Posterior cingulate gyrus (tissue), 11 donors: ENCODE measurements around the gene SLC35B2.

ENCODE experiments used
- DNase-seq, 10 donors: peaks; one replicate each; pipeline versions ENCODE4 v3.0.0 to v3.0.0-alpha.2; 2020 to 2021; ENCODE audit warnings: mixed read lengths in 3 of 10
- intact Hi-C: fragments of 100-400 bp; cut with DNase I; formaldehyde crosslinking; loops from one replicate; pipeline ENCODE4 v1.15.1; 2023

SLC35B2 gene, protein sequence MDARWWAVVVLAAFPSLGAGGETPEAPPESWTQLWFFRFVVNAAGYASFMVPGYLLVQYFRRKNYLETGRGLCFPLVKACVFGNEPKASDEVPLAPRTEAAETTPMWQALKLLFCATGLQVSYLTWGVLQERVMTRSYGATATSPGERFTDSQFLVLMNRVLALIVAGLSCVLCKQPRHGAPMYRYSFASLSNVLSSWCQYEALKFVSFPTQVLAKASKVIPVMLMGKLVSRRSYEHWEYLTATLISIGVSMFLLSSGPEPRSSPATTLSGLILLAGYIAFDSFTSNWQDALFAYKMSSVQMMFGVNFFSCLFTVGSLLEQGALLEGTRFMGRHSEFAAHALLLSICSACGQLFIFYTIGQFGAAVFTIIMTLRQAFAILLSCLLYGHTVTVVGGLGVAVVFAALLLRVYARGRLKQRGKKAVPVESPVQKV

DNA sequence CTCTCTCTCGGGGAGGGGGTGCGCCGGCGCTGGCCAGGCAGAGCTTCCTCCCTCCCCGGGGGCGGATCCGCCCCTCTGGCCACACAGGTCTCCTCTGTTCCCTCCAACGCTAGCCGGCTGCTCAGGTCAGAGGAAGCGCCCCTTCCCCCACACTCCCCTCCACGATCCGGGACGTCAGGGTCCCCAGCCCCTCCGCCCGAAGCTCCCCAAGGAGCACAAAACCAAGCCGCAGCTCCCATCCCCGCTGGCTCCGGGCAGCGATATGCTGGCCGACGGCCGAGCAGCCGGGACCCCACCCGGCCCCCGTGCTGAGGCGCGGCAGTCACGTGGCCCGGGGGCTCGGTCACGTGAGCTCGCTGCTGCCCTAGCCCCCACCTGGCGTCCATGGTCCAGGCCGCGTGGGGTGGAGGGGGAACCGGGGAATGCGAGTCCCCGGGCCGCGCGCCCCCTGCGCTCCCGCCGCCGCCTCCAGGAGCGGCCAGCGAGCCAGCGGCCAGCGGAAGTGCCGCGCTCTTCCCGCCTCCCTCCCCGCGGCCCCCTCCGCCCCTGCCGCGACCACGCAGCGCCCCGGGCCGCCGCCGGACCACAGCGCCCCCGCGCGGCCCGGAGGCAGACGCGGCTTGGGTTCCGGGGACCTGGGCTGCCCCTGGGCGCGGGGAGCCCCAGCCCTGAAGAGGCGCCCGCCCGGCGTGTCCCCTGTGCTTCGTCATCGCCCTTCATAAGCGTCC is at the start of gene SLC35B2:
TSS of gene SLC35B2 (minus strand) at position 504 of the 728 bp plus-strand sequence. CDS start at position 386, 118 bp downstream.
- intact Hi-C loops: loop anchor here (1.0 kb wide), 1 partner anchor 10 kb away; the partner anchor contains the start of gene HSP90AB1
- DNase-seq: peak; percentile 79 to 98 (median 86)

DNA sequence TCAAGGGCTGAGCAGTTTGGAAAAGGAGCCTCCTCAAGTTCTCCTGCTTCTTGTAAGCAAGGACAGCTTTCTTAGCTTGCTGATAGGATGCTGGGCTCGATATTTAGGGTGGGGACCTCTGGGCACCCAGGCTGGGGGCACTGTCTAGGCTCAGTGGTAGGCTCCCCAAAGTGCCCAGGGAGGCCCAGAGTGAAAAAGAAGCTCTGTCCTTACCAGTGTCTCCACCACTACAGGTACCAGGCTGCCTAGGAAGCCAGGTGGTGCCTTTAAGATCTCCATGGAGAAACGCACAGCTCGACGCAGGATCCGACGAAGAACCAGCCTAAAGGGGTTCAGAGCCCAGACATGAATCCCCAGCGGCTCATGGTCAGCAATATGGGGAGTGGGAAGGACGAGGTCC is 49.4 kb upstream of the SLC35B2 start:
- intact Hi-C loops: no loop called here
- DNase-seq: no peak

DNA sequence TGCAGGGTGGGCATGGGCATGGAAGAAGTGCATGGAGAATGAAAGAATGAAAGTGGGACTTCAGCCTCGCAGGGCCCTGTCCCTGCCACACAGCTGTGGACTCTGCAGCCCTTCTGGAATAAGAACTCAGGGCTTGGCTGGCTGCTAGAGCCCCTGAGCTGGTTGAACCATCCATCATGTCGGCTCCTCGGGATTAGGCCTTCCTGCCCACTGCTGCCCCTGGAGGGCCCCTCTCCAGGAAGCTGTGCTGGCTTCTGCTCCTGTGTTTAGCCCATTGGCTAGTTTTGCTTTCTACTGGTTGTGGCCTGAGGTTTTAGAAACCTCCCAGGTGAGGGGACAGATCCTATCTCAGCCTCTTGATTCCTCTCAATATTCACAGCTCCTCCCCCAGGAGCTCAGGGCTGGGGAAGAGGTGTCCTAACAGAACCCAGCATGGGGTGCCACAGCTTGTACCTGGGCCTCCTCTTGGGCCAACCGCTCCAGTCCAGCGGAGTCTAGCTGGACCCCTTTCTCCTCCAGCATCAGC is 47.9 kb upstream of the SLC35B2 start:
- intact Hi-C loops: no loop called here
- DNase-seq: no peak

DNA sequence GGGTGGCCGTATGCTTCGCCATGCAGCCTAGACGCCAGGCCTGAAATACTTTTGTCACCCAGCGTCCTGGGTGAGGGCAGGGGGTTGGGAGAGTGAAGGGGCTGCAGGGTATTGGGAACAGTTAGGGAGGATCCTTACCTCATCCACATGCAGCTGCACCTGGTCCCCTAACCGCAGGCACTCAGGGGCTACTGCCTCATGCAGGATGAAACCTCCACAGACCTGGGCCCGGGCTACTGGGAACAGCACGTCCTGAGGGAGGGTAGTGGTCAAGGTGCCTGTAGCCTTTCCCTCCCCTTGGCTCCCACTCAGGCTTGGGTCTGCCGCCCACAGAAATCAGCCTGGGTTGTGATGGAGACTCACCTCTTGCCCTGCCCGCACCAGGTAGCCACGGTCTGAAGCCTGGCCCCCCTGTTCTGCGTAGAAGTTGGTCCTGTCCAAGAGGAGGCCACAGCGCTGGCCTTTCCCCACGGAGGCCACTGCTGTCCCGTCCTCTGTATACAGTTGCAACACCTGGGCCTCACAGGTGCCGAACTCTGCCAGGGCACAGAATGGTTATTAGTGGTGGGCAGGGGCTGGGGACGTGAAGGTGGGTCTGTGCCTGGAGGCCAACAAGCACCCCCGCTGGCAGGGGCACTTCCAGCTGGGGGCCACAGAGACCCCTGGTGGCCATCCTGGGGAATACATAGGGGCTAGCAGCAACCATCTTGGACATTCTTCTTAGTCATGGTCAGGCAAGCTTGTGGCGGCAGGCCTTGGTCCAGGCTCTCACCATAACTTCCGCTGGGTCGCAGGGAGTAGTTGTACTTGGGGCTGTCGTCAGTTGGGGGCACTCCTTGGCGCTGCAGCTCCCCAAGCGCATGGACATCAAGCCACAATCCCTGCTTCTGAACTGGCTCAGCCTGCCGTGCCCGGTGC is 47.2 kb upstream of the SLC35B2 start:
- intact Hi-C loops: loop anchor here (1.0 kb wide), 1 partner anchor 36 kb away; no protein-coding TSS in a partner anchor
- peak in 6 of 10 donors; percentile 45 to 94 (median 52) for DNase-seq

DNA sequence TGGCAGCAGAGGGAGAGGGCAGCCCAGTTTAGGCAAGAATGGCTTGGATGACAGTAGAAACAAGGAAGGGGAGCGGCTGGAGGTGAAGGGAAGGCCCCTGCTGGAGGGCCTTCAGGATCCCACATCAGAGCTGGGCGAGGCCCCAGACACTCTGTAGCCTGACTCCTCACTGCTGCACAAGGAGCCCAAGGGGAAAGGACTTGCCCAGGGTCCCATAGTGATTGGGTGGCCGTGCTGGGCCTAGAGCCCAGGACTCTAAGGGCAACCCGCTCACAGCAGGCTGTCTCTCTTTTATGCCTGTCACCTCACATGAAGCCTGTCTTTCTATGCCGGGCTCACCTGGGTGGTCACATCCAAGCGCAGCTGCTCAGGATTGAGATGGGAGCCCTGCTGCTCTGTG is 46.5 kb upstream of the SLC35B2 start:
- intact Hi-C loops: loop anchor here (1.0 kb wide), 1 partner anchor 36 kb away; no protein-coding TSS in a partner anchor
- DNase-seq: peak in 1 of 10 donors; percentile 55

DNA sequence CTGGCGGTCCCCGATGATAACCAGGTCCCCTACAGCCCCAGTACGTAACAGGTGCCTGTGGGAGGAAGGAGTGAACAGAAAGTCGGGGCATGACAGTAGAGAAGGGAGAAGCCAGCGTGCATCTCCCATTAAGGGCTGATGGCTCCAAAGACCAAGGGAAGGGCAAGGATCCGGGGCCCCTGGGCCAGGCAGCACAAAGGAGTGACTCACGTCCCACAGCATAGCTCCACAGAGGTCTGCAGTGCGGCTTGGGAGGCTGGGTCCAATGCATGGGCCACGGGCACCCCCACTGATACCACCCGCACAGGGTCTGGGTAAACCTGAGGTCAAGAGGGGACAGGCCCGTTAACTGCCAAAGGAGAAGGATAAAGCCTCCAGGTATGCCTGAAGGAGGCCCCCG is 45.5 kb upstream of the SLC35B2 start:
- DNase-seq: peak in 1 of 10 donors; percentile 72
- intact Hi-C loops: no loop called here

DNA sequence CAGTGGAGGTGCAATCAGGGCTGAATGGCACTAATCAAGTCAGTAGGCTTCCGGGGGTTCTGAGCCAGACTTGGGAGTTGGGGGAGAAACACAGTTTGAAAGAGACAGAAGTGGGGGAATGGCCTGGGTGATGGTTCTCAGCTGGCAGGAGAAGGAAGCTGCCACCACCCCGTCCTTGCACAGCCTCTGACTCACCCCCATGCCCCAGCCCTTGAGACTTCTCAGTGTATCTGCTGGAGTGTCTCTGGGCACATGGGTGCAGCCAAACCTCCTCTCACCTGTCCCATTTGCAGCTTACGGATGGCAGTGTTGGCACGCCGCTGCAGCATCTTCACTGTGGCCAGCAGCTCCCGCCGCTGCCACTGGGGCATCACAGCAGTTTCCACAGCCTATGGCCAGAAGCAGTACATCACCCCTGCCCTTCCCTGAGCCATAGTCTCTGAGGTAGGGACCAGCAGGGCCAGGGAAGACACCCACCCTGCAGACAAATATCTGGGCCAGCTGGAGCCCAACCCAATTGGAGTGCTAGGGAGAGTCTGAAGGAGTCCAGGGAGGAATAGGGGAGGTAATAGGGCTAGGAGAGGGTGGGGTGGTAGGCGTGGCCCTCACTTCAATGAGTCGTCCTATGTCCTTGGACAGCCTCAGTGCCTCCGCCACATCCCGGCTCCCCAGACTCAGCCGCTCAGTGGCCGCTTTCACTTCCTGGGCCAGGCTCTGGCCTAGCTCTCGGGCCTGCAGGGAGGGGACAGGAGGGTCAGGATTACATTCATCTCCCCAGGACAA is 44.6 kb upstream of the SLC35B2 start:
- intact Hi-C loops: no loop called here
- peak in 1 of 10 donors; percentile 28 for DNase-seq

DNA sequence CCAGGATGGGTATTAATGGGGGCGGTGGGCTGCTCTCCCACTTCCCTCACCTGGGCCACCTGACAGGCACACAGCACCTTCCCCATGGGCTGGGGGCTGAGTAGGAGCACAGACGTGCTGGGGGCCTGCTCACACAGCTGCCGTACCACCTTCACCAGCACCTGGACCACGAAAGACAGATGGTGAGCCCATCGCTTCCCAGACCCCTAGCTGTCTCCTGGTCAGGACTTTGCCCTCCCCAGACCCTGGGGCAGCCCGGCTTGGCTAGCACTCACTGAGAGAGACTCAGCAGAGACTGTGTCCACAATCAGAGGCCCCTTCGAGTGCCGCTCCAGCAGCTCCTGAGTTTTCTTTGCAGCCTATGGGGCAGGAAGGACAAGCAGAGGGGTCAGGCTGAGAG is 43.8 kb upstream of the SLC35B2 start:
- intact Hi-C loops: no loop called here
- DNase-seq: peak in 2 of 10 donors; percentile 28 to 71

DNA sequence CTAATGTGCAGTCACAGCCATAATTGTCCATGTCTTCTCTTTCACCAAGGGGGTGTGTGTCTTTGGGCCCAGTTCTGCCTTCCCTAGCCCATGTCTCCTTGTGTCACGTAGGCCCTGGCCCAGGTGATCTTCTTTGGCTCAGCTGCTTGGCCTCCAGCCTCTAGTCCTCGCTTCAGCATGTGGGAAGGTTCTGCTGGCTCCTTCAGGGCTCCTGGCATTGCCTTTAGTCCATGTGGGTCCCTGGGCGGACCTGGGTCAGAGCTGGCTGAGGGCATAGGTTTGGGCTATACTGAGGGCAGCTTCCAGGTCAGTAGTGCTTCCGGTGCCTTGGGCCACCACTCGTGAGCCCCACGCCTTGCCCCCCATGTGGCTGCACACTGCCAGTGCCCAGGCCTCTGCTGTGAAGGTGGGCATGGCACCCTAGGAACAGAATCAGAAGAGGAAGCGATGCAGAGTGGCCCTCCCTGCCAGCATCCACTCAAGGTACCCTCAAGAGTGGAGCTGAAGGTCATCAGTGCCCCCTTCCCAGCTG is 43.0 kb upstream of the SLC35B2 start:
- peak in 2 of 10 donors; percentile 35 to 43 for DNase-seq
- intact Hi-C loops: no loop called here

DNA sequence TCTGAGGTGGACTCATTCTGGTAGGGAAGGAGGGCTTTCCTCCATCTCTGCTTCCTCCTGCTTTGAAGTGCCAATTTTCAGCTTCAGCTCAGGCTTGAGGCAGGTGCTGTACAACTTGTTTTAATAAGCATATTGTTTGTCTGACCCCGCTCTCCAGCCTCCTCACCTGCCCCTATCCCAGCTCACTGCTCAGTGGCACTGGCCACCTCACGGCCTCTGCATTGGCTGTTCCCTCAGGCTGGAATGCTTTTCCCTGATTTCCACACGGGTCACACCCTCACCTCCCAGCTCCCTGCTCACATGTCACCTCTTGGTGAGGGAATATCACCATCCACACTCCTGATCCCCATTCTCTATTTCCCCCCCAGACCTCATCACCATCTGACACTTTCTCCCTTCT is 41.5 kb upstream of the SLC35B2 start:
- peak in 1 of 10 donors; percentile 43 for DNase-seq
- intact Hi-C loops: no loop called here

DNA sequence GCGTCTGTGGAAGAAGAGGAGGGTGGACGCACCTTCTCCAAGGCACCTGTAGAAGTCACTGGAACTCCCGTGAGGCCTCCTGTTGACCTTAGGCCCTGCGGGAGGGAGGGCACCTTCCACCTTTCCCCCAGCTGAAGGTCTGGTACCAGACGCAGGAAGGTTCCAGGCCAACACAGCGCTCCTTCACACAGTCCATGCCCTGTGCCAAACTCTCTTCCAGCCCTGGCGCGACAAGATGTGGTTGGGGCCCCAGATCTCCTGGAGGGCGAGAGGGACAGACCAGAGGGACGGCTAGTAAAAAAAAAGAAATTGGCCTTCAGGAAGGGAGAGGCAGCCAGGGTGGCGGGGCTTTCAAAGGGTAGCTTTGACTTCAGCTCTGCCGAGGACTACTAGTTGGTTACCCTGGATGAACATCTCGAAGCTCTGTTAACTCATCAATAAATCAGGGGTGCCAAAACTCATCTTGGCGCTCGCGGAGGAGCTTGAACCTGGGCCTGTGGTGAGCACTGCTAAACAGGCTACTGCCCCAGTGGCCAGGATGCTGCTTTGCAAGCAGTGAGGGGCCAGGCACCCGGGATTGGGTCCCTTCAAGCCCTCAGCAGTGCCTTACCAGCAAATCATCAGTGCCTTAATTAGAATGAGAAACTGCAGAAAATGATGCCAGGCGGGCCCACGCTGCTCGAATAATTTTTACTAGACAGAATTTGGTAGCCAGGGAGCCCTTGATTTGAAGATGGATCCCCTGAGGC is 40.9 kb upstream of the SLC35B2 start:
- intact Hi-C loops: no loop called here
- DNase-seq: peak in 1 of 10 donors; percentile 72

DNA sequence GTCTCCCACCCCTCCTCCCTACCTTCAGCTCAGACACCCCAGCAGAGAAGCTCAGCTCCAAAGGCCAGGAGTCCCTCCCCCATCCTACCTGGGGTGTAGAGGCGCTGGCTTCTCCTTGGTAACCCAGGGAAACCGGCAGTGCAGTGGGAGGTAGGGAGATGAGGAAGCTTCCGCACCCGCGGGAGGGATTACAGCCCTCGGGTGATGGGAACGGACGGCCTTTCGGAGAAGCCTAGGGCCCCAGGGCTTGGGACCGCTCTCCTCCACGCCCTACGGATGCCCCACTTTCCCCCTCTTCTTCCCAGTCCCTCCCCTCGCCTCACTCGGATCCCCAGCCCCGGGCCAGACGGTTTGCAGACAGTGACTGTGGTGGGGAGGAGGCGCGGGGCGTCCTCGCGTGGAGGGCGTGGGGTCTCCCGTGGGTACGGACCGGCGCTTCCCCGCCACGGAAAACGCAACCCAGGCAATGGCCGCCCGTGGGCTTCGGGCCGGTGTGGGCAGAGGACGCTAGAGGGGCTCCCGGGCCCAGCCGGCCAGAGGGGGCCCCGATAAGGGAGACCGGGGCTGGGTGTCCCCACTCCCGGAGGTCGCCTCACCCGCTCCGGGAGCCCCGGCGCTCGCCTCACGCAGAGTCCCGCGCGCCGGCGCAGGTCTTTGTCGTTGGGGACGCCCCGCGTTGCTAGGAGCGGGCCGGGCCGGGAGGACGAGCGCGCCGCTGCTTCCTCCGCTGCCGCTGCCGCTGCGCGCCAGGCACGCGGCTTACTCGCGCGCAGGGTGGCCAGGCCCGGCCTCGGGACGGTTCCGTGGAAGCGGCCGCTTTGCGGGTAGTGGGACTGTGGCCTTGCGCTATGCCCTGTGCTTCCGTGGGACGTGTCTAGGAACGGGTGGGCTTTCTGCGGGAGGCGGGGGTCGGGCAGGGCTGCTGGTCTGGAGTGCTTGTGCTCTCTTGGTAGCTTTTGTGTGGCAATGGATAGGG is 40.0 kb upstream of the SLC35B2 start:
- peak in 9 of 10 donors; percentile 51 to 96 (median 70) for DNase-seq

DNA sequence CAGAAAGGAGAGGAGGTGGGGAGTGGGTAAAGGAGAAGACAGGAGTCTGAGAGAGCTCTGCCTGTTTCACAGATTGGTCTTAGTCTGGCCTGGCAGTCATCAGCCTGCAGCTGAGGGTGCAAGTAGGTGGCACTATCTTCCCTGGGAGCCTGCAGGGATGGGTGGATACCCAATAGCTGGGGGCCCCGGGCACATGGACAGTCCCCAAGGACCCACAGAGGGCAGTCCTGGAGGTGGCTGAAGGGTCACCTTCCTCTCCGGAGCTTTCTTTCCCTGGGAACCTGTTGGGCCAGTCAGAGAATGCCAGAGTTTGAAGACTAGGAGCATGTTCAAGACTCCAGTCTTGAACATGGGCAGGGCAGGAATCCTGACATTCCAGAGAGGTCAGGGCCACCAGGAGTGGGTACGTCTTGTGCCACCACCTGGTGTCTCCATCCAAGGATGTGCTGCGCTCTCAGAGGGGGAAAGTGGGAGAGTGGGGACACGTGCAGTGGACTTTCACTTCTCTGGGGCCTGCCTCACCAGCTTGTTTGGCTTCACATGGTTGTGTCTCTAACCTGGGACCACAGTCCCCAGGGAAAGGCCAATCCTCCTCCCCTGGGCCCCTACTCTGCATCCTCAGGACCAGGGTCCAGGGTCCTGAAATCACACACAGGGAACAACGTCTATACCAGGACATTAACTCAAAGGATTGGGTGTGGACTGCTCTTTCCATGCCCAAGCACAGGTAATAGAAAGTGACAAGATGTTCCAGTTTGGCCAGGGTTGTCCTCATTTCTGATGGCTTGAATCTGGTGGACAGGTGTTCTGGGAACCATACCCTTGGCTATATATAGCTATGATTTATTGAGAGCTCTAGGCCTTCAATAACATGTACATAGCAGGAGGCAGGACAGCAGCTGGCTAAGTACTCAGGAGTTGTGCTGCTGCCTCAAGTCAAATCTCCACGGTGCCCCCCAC is 37.8 kb upstream of the SLC35B2 start:
- intact Hi-C loops: no loop called here
- DNase-seq: peak in 4 of 10 donors; percentile 5 to 58 (median 46)

More for the DNA sequence above, 40.0 kb upstream of the SLC35B2 start:
- intact Hi-C loops: no loop called here

DNA sequence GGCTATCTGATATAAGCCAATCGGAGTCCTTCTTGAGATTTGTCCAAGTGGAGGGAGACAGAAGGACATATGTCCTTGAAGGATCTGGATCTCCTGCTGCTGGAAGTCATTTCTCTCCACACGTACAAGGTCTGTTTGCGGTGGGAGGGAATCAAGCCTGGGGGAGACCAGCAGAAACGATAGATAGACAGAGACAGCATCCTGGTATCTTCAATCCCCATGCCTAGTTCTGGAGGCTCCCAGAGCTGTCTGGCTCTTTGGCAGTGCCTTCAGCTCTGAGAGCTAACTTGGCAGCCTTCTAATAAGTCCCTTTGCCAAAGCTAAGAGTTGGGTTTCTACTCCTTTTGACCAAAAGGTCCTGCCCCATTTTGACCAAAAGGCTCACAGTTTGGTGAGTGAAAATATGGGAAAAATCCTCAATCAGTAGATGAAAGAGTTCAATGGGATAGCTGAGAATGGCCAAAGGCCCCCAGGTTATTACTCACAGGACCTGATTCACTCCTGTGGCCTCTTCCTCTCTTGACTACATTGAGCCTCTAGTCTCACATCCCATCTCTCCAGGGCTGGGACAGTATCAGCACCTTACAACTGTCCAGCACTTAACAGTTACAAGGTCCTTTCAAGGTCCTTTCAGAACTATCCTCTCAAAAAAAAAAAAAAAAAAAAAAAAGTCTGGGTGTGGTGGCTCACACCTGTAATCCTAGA is 35.5 kb upstream of the SLC35B2 start:
- peak in 2 of 10 donors; percentile 18 to 82 for DNase-seq
- intact Hi-C loops: no loop called here

DNA sequence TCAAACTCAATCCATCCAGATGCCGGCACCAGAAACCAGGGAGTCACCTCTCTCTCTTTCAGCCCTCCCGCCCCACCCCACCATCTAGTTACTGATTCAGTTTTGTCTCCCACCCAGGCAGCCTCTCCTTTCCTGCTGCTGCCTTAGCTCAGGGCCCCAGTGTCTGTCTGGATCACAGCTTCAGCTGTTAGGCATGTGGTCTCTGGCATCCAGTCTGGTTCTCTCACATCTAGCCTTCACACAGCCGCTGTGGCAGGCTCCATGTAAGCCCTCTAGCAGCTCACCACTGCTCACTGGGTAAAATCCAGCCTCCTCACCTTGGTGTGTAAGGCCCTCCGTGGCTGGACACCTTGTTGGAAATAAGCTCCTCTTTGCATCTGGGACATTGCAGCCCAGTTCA is 34.5 kb upstream of the SLC35B2 start:
- DNase-seq: peak in 3 of 10 donors; percentile 64 to 67 (median 65)
- intact Hi-C loops: no loop called here
